ENCODE measurements around the gene ODF2.

ODF2 gene

DNA sequence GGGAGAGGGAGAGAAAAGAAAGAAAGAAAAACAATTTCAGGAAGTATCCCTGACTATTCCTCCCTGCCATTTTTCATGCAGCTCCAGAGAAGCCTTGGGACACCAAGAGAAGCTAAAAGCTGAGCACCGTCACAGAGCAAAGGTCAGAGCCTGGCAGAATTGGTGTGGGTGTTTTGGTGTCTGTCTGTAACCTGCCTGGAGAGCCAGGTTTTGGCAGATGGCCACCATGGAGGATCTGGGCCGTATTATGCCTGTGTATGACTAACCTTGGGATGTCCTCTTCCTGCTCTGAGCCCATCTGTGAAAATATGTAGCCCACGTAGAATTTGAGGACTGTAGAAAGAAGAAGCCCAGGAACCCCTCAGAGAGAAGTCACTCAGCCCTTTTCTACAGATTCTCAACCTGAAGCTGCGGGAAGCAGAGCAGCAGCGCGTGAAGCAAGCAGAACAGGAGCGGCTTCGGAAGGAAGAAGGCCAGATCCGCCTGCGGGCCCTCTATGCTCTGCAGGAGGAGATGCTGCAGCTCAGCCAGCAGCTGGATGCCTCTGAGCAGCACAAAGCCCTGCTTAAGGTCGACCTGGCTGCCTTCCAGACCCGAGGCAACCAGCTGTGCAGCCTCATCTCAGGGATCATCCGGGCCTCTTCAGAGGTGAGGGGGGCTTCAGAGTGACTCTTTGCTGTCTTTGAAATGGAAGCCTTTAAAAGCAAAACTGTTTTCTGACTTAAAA, 67.6 kb downstream of the ODF2 start:
- no peaks in the 10 kb centered on the region for H3K4me1 ChIP-seq (ENCODE audit: control insufficient read depth in 2 of 2, insufficient read depth in 2 of 2, low read length in 2 of 2)
- H3K27ac ChIP-seq (ENCODE audit: low read depth in 2 of 2, low read length in 2 of 2): no peak overlapping the region
- H3K9me3 ChIP-seq (ENCODE audit: control insufficient read depth in 2 of 2, low read length in 2 of 2): no peaks in the 10 kb centered on the region
- H3K9ac ChIP-seq (ENCODE audit: low read depth in 1 of 2, low read length in 2 of 2): no peak overlapping the region
- no peak overlapping the region for H3K4me3 ChIP-seq (ENCODE audit: low read length in 2 of 2)
- no peaks in the 10 kb centered on the region for H3K27me3 ChIP-seq (ENCODE audit: control insufficient read depth in 2 of 2, insufficient read depth in 2 of 2, low read length in 2 of 2)
- H3K36me3 ChIP-seq (ENCODE audit: control insufficient read depth in 2 of 2, insufficient read depth in 2 of 2, low read length in 2 of 2): peaks cover 35 to 59% of the 10 kb centered on the region in 2 donors

GRCh38 chr9:128526720-128527119, 70.9 kb downstream of the ODF2 start:
- no peak overlapping the region for H3K27ac ChIP-seq (ENCODE audit: low read depth in 2 of 2, low read length in 2 of 2)
- no peaks in the 10 kb centered on the region for H3K4me1 ChIP-seq (ENCODE audit: control insufficient read depth in 2 of 2, insufficient read depth in 2 of 2, low read length in 2 of 2)
- no peaks in the 10 kb centered on the region for H3K9me3 ChIP-seq (ENCODE audit: control insufficient read depth in 2 of 2, low read length in 2 of 2)
- no peak overlapping the region for H3K9ac ChIP-seq (ENCODE audit: low read depth in 1 of 2, low read length in 2 of 2)
- peaks cover 49 to 66% of the 10 kb centered on the region in 2 donors for H3K36me3 ChIP-seq (ENCODE audit: control insufficient read depth in 2 of 2, insufficient read depth in 2 of 2, low read length in 2 of 2)
- H3K27me3 ChIP-seq (ENCODE audit: control insufficient read depth in 2 of 2, insufficient read depth in 2 of 2, low read length in 2 of 2): no peaks in the 10 kb centered on the region
- H3K4me3 ChIP-seq (ENCODE audit: low read length in 2 of 2): no peak overlapping the region

DNA sequence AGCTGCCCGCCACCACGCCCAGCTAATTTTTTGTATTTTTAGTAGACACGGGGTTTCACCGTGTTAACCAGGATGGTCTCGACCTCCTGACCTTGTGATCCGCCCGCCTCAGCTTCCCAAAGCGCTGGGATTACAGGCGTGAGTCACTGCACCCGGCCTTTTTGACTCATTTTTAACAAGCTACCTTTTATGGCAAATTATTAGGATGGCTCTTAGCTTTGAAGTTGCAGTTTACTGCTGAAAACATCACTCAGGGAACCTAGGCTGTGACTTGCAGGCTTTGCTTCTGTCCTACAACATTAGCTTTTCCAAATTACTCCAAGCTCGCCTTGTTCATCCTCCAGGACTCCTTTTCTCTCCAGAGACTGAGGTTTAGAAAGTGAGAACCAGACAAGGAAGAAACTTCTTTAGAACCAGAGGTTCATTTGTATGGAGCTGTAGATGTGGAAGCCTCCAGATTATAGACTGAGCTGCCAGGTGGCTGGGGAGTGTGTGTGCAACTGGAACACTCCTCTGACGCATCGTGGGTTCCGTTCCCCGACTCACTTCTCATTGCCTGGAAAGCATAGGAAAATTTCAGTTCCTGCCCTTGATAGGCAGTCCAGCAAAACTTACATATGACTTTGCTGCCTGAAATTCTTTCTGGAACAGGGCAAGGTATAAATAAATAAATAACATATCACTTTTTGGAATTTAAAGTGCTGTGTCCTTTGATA, 72.8 kb downstream of the ODF2 start:
- H3K4me3 ChIP-seq (ENCODE audit: low read length in 2 of 2): no peak overlapping the region
- H3K27me3 ChIP-seq (ENCODE audit: control insufficient read depth in 2 of 2, insufficient read depth in 2 of 2, low read length in 2 of 2): no peaks in the 10 kb centered on the region
- peaks cover 50 to 55% of the 10 kb centered on the region in 2 donors for H3K36me3 ChIP-seq (ENCODE audit: control insufficient read depth in 2 of 2, insufficient read depth in 2 of 2, low read length in 2 of 2)
- no peaks in the 10 kb centered on the region for H3K9me3 ChIP-seq (ENCODE audit: control insufficient read depth in 2 of 2, low read length in 2 of 2)
- no peaks in the 10 kb centered on the region for H3K4me1 ChIP-seq (ENCODE audit: control insufficient read depth in 2 of 2, insufficient read depth in 2 of 2, low read length in 2 of 2)
- H3K9ac ChIP-seq (ENCODE audit: low read depth in 1 of 2, low read length in 2 of 2): no peak overlapping the region
- no peak overlapping the region for H3K27ac ChIP-seq (ENCODE audit: low read depth in 2 of 2, low read length in 2 of 2)

GRCh38 chr9:128529191-128529590, 73.4 kb downstream of the ODF2 start:
- Histone ChIP-seq H3K27me3 (ENCODE audit: control insufficient read depth in 2 of 2, insufficient read depth in 2 of 2, low read length in 2 of 2) (no peaks in the 10 kb centered on the region), H3K27ac (ENCODE audit: low read depth in 2 of 2, low read length in 2 of 2) (no peak overlapping the region), H3K9ac (ENCODE audit: low read depth in 1 of 2, low read length in 2 of 2) (no peak overlapping the region), H3K36me3 (ENCODE audit: control insufficient read depth in 2 of 2, insufficient read depth in 2 of 2, low read length in 2 of 2) (peaks cover 54 to 59% of the 10 kb centered on the region in 2 donors), H3K4me1 (ENCODE audit: control insufficient read depth in 2 of 2, insufficient read depth in 2 of 2, low read length in 2 of 2) (no peaks in the 10 kb centered on the region), H3K9me3 (ENCODE audit: control insufficient read depth in 2 of 2, low read length in 2 of 2) (no peaks in the 10 kb centered on the region), H3K4me3 (ENCODE audit: low read length in 2 of 2) (no peak overlapping the region)

- no peaks in the 10 kb centered on the region for H3K9me3 ChIP-seq (ENCODE audit: control insufficient read depth in 2 of 2, low read length in 2 of 2)
- no peak overlapping the region for H3K4me3 ChIP-seq (ENCODE audit: low read length in 2 of 2)
- H3K36me3 ChIP-seq (ENCODE audit: control insufficient read depth in 2 of 2, insufficient read depth in 2 of 2, low read length in 2 of 2): peaks cover 50% of the 10 kb centered on the region in 2 donors
- H3K9ac ChIP-seq (ENCODE audit: low read depth in 1 of 2, low read length in 2 of 2): no peak overlapping the region
- no peaks in the 10 kb centered on the region for H3K27me3 ChIP-seq (ENCODE audit: control insufficient read depth in 2 of 2, insufficient read depth in 2 of 2, low read length in 2 of 2)
- no peak overlapping the region for H3K27ac ChIP-seq (ENCODE audit: low read depth in 2 of 2, low read length in 2 of 2)
- H3K4me1 ChIP-seq (ENCODE audit: control insufficient read depth in 2 of 2, insufficient read depth in 2 of 2, low read length in 2 of 2): no peaks in the 10 kb centered on the region
Observed at GRCh38 chr9:128532581-128532980, 76.8 kb downstream of the ODF2 start.

- H3K4me3 ChIP-seq (ENCODE audit: low read length in 2 of 2): no peak overlapping the region
- H3K36me3 ChIP-seq (ENCODE audit: control insufficient read depth in 2 of 2, insufficient read depth in 2 of 2, low read length in 2 of 2): peaks cover 50 to 57% of the 10 kb centered on the region in 2 donors
- H3K9me3 ChIP-seq (ENCODE audit: control insufficient read depth in 2 of 2, low read length in 2 of 2): no peaks in the 10 kb centered on the region
- no peak overlapping the region for H3K9ac ChIP-seq (ENCODE audit: low read depth in 1 of 2, low read length in 2 of 2)
- H3K4me1 ChIP-seq (ENCODE audit: control insufficient read depth in 2 of 2, insufficient read depth in 2 of 2, low read length in 2 of 2): no peaks in the 10 kb centered on the region
- H3K27ac ChIP-seq (ENCODE audit: low read depth in 2 of 2, low read length in 2 of 2): no peak overlapping the region
- no peaks in the 10 kb centered on the region for H3K27me3 ChIP-seq (ENCODE audit: control insufficient read depth in 2 of 2, insufficient read depth in 2 of 2, low read length in 2 of 2)
Observed at GRCh38 chr9:128540634-128541360, 85.0 kb downstream of the ODF2 start.

DNA sequence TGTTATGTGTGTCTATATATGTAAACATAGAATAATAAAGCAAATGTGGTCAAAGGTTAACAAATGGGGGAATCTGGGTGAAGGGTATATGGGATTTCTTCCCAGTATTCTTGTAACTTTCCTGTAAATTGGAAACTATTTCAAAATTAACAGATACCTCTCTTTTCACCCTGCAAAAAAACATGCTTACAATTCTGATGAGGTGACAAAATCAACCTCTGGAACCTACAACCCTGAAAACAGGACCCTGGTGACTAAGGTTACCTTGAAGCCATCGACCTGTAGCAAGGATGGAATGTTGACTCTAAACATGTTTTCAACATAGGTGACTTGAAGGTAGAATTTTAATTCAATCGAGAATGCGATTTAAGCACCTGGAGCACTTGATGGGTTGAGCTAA, 90.7 kb downstream of the ODF2 start:
- peaks cover 2 to 9% of the 10 kb centered on the region in 2 donors for H3K36me3 ChIP-seq (ENCODE audit: control insufficient read depth in 2 of 2, insufficient read depth in 2 of 2, low read length in 2 of 2)
- no peaks in the 10 kb centered on the region for H3K9me3 ChIP-seq (ENCODE audit: control insufficient read depth in 2 of 2, low read length in 2 of 2)
- no peaks in the 10 kb centered on the region for H3K27me3 ChIP-seq (ENCODE audit: control insufficient read depth in 2 of 2, insufficient read depth in 2 of 2, low read length in 2 of 2)
- no peak overlapping the region for H3K27ac ChIP-seq (ENCODE audit: low read depth in 2 of 2, low read length in 2 of 2)
- H3K4me3 ChIP-seq (ENCODE audit: low read length in 2 of 2): no peak overlapping the region
- H3K4me1 ChIP-seq (ENCODE audit: control insufficient read depth in 2 of 2, insufficient read depth in 2 of 2, low read length in 2 of 2): peaks cover 0 to 3% of the 10 kb centered on the region in 2 donors
- no peak overlapping the region for H3K9ac ChIP-seq (ENCODE audit: low read depth in 1 of 2, low read length in 2 of 2)

GRCh38 chr9:128548876-128549275, 93.1 kb downstream of the ODF2 start:
- Histone ChIP-seq H3K27me3 (ENCODE audit: control insufficient read depth in 2 of 2, insufficient read depth in 2 of 2, low read length in 2 of 2) (no peaks in the 10 kb centered on the region), H3K36me3 (ENCODE audit: control insufficient read depth in 2 of 2, insufficient read depth in 2 of 2, low read length in 2 of 2) (no peaks in the 10 kb centered on the region), H3K27ac (ENCODE audit: low read depth in 2 of 2, low read length in 2 of 2) (no peak overlapping the region), H3K9ac (ENCODE audit: low read depth in 1 of 2, low read length in 2 of 2) (no peak overlapping the region), H3K4me3 (ENCODE audit: low read length in 2 of 2) (no peak overlapping the region), H3K4me1 (ENCODE audit: control insufficient read depth in 2 of 2, insufficient read depth in 2 of 2, low read length in 2 of 2) (peaks cover 9 to 16% of the 10 kb centered on the region in 2 donors), H3K9me3 (ENCODE audit: control insufficient read depth in 2 of 2, low read length in 2 of 2) (no peaks in the 10 kb centered on the region)

DNA sequence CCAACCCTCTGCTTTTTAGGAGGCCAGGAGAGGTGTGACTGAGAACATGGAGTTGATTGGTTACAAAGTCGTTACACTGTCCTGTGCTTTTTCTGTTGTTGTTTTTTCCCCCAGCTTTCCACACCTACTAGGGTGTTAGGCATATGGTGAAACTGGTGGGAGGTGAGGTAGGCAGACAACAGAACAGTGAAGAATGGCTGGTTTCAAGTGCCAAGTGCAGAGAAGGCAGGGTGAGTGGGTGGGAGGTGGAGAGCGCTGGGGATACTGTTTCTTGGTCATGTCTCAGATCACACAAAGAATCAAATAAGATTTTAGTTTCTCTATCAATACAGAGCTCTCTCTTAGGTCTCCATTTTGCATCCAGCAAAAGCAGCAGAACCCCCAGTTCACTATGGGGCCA, 94.4 kb downstream of the ODF2 start:
- Histone ChIP-seq H3K9me3 (ENCODE audit: control insufficient read depth in 2 of 2, low read length in 2 of 2) (no peaks in the 10 kb centered on the region), H3K4me1 (ENCODE audit: control insufficient read depth in 2 of 2, insufficient read depth in 2 of 2, low read length in 2 of 2) (peaks cover 20 to 29% of the 10 kb centered on the region in 2 donors), H3K36me3 (ENCODE audit: control insufficient read depth in 2 of 2, insufficient read depth in 2 of 2, low read length in 2 of 2) (no peaks in the 10 kb centered on the region), H3K4me3 (ENCODE audit: low read length in 2 of 2) (no peak overlapping the region), H3K9ac (ENCODE audit: low read depth in 1 of 2, low read length in 2 of 2) (no peak overlapping the region), H3K27me3 (ENCODE audit: control insufficient read depth in 2 of 2, insufficient read depth in 2 of 2, low read length in 2 of 2) (no peaks in the 10 kb centered on the region), H3K27ac (ENCODE audit: low read depth in 2 of 2, low read length in 2 of 2) (peak overlapping the region in 1 of 2 donors; percentile 86)
